SH-SY5Y (cell line): ENCODE data around the gene MRPL14.

Experiments
- GATA2 ChIP-seq: IDR thresholded peaks from 2 replicates; pipeline ENCODE4 v1.6.1; 2011; ENCODE audit warnings: mild to moderate bottlenecking, low read depth, low read length
- GATA3 ChIP-seq: IDR thresholded peaks from 2 replicates; pipeline ENCODE4 v1.6.1; 2011; ENCODE audit warnings: low read depth, mild to moderate bottlenecking, low read length, moderate library complexity

DNA sequence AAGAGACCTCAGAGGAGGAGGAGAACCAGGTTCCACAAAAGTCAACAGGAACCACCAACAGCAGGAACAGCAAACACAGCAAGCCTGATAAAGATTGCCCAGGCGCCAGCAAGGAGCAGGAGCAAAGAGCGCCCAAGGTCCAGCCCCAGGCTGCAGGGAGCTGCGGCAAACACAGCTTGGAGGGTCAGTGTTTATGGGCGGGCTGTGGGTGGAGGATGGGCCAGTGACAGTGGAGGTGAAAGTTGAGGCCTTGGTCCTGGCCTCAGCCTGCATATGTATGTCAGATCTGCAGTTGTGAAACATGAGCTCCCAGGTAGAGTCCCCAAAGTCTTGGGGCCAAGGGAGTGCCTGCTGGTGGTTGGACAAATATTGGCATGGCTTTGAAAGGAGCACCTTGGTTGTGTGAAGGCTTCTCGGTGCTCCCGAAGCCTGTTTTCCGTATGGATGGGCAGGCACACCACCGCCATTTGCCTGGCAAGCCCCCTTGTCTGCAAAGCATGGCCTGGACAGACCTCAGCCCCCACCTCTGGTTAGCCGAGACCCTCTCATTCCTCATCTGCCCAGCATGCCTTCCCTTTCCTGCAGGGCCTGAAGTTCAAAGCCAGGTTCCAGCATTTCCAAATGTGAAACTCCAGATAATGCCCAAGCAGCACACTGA, 29.4 kb upstream of the MRPL14 start:
- no peak for TF ChIP-seq GATA2
- no peak for TF ChIP-seq GATA3
